GM12878 (cell line): ENCODE measurements around the gene SLC22A23. TPM values are rescaled to one million over a fixed set of nuclear protein-coding genes. Genes with fewer than 3 reads are reported as not detected.

Source experiments
- ATAC-seq: fragments of 200-7000 bp; cut with Tn5 transposase; 3 replicates; pipeline ENCODE4 v1.9.1; 2020; ENCODE audit warnings: mild to moderate bottlenecking, moderate library complexity
- BruUV-seq: library from RNA; stranded (reverse); fragments of 400-500 nt; replicated peaks from 2 replicates; lab custom pipeline; 2021; lab: Mats Ljungman, UMichigan
- CTCF ChIA-PET: fragments of 300-600 bp; sonication (Branson Sonifier 250); formaldehyde crosslinking; extraction: SDS; loops from one replicate; lab custom pipeline; 2021; ENCODE audit warnings: inconsistent platforms; lab: Yijun Ruan, JAX
- POLR2A ChIA-PET: fragments of 350-600 bp; formaldehyde crosslinking; extraction: SDS; loops from one replicate; lab custom pipeline; 2021; ENCODE audit warnings: inconsistent platforms; lab: Charles Lee
- RAD21 ChIA-PET: fragments of 300-600 bp; sonication (Branson Sonifier 250); formaldehyde crosslinking; loops from one replicate; lab custom pipeline; 2023; ENCODE audit warnings: antibody characterized with exemption; ENCODE audit not compliant: unreplicated experiment; lab: Charles Lee
- SMC1A ChIA-PET: fragments of 300-600 bp; sonication (Branson Sonifier 250); formaldehyde crosslinking; loops from one replicate; lab custom pipeline; 2023; ENCODE audit not compliant: unreplicated experiment, uncharacterized antibody; lab: Charles Lee
- DNase-seq: peaks from one replicate; pipeline ENCODE4 v3.0.0-alpha.2; 2011; ENCODE audit warnings: low read depth, low spot score
- FAIRE-seq: peaks from 3 replicates; lab custom pipeline; 2011; peaks lifted over from hg19 to GRCh38; lab: Jason Lieb, UNC
- H2AFZ ChIP-seq: 2 replicates; pipeline ENCODE4 v1.6.0; 2011; ENCODE audit warnings: low read depth, low read length, control low read depth; ENCODE audit not compliant: control insufficient read depth
- H3K27ac ChIP-seq: 2 replicates; pipeline ENCODE4 v1.5.1; 2011; ENCODE audit warnings: control low read depth; ENCODE audit not compliant: control insufficient read depth, insufficient read depth
- H3K27me3 ChIP-seq, 2 experiments: replicated peaks in 1 of 2; 2 replicates each; pipeline versions ENCODE4 v1.6.0 to v1.6.1; 2011; ENCODE audit warnings: low read length in 1 of 2; ENCODE audit not compliant: control insufficient read depth in 2 of 2, insufficient read depth in 2 of 2
- H3K36me3 ChIP-seq, 2 experiments: 2 replicates each; pipeline ENCODE4 v1.5.1; 2011; ENCODE audit warnings: low read length in 1 of 2; ENCODE audit not compliant: control insufficient read depth in 2 of 2, insufficient read depth in 2 of 2
- H3K4me1 ChIP-seq: 2 replicates; pipeline ENCODE4 v1.6.1; 2011; ENCODE audit warnings: mild to moderate bottlenecking, low read length, moderate library complexity, mixed read lengths; ENCODE audit not compliant: control insufficient read depth, insufficient read depth
- H3K4me2 ChIP-seq: 2 replicates; pipeline ENCODE4 v1.6.0; 2011; ENCODE audit warnings: control low read depth; ENCODE audit not compliant: control insufficient read depth, insufficient read depth
- H3K4me3 ChIP-seq: fragments of 200-600 bp; sonication (generic); 2 replicates; pipeline ENCODE4 v1.5.1; 2016
- H3K79me2 ChIP-seq: 2 replicates; pipeline ENCODE4 v1.6.0; 2011; ENCODE audit warnings: low read length; ENCODE audit not compliant: control insufficient read depth, insufficient read depth
- H3K9ac ChIP-seq: 2 replicates; pipeline ENCODE4 v1.8.0; 2011; ENCODE audit warnings: low read length, control low read depth, mixed read lengths; ENCODE audit not compliant: control insufficient read depth, insufficient read depth
- H3K9me3 ChIP-seq: replicated peaks from 3 replicates; pipeline ENCODE4 v1.5.1; 2011; ENCODE audit warnings: mild to moderate bottlenecking, low read length; ENCODE audit not compliant: control insufficient read depth, insufficient read depth
- H4K20me1 ChIP-seq: 2 replicates; pipeline ENCODE4 v1.6.0; 2011; ENCODE audit not compliant: control insufficient read depth, insufficient read depth
- ASH2L ChIP-seq: fragments of 300-600, 200-600 bp; sonication (generic); IDR thresholded peaks from 2 replicates; pipeline ENCODE4 v1.6.1; 2017; ENCODE audit warnings: low read depth, mild to moderate bottlenecking, borderline replicate concordance
- CEBPZ ChIP-seq: fragments of 150-350 bp; IDR thresholded peaks from 2 replicates; pipeline ENCODE4 v1.6.1; 2016; ENCODE audit warnings: low read depth, low read length
- GABPA ChIP-seq: IDR thresholded peaks from 2 replicates; pipeline ENCODE4 v1.6.1; 2014; ENCODE audit warnings: antibody characterized with exemption, low read depth, mild to moderate bottlenecking, inconsistent platforms
- HCFC1 ChIP-seq: fragments of 150-350 bp; IDR thresholded peaks from 2 replicates; pipeline ENCODE4 v1.6.1; 2014; ENCODE audit warnings: low read length
- KDM1A ChIP-seq: fragments of 200-600 bp; sonication (generic); IDR thresholded peaks from 2 replicates; pipeline ENCODE4 v1.6.1; 2016; ENCODE audit warnings: borderline replicate concordance
- PBX3 ChIP-seq: IDR thresholded peaks from 2 replicates; pipeline ENCODE4 v1.6.1; 2011; ENCODE audit warnings: mild to moderate bottlenecking, low read depth, low read length, moderate library complexity; ENCODE audit not compliant: insufficient replicate concordance
- PML ChIP-seq: IDR thresholded peaks from 2 replicates; pipeline ENCODE4 v1.6.1; 2012; ENCODE audit warnings: low read length, inconsistent platforms
- POLR2AphosphoS5 ChIP-seq: IDR thresholded peaks from 2 replicates; pipeline ENCODE4 v1.6.1; 2011; ENCODE audit warnings: mild to moderate bottlenecking, low read length, inconsistent platforms
- RAD21 ChIP-seq: IDR thresholded peaks from 2 replicates; pipeline ENCODE4 v1.6.1; 2011; ENCODE audit warnings: mild to moderate bottlenecking, low read depth, low read length, moderate library complexity; ENCODE audit not compliant: insufficient read depth
- RFX5 ChIP-seq: IDR thresholded peaks from 2 replicates; pipeline ENCODE4 v1.6.1; 2011; ENCODE audit warnings: low read depth, low read length, improper control_type of control experiment
- STAT3 ChIP-seq: IDR thresholded peaks from 2 replicates; pipeline ENCODE4 v1.6.1; 2011; ENCODE audit warnings: low read depth, low read length, improper control_type of control experiment
- ZBED1 ChIP-seq: IDR thresholded peaks from 2 replicates; pipeline ENCODE4 v1.6.1; 2016; ENCODE audit warnings: borderline replicate concordance
- ZNF24 ChIP-seq: fragments of 450-650 bp; IDR thresholded peaks from 2 replicates; pipeline ENCODE4 v1.6.1; 2017; ENCODE audit warnings: antibody characterized with exemption, mild to moderate bottlenecking
- WGBS: methylation state at CpG from one replicate; pipeline ENCODE4 v1.1.6; 2016; ENCODE audit warnings: low lambda C conversion rate; ENCODE audit not compliant: insufficient replicate concordance, insufficient coverage; ENCODE audit errors: missing lambda C conversion rate; 5-methylcytosine and 5-hydroxymethylcytosine counted together
- in situ Hi-C: fragments of 300-500 bp; cut with MboI; formaldehyde crosslinking; loops from 9 replicates; pipeline ENCODE4 v1.14.3; 2018; ENCODE audit warnings: mixed read lengths
- intact Hi-C: fragments of 100-400 bp; cut with micrococcal nuclease; formaldehyde crosslinking; loops from one replicate; pipeline ENCODE4 v1.14.2; 2022; ENCODE audit not compliant: unreplicated experiment
- polyA plus RNA-seq, 11 experiments: library from polyadenylated mRNA; depleted of rRNA in 4 of 11; unstranded in 6 of 11; stranded (reverse) in 5 of 11; fragments of >200 nt; fragmentation: Nextera tagmentation in 4 of 11; fragmentation: Illumina TruSeq in 1 of 11; extraction: Ambion mirVana in 4 of 11; extraction: Trizol in 1 of 11; gene quantifications; 1 replicate in 1 of 11; 2 replicates in 10 of 11; pipeline versions ENCODE4 v1.2.1 to v1.2.3, GENCODE V29; 2011 to 2016; ENCODE audit warnings: inconsistent platforms in 2 of 11, missing spikeins in 2 of 11, low read depth in 1 of 11
- total RNA-seq, 4 experiments: library from RNA; depleted of rRNA in 3 of 4; stranded (reverse); fragments of >200 nt in 3 of 4; fragmentation: Illumina TruSeq in 1 of 4; extraction: Trizol in 1 of 4; gene quantifications; 2 replicates each; pipeline versions ENCODE4 v1.2.1 to v1.2.3, GENCODE V29; 2013 to 2021

The SLC22A23 gene
- total and polyA plus RNA-seq, 10 of the 15 experiments (the other 5 are each of a cell fraction or from before 2014, with no cell fraction given) = 0.20 to 2.4 (median 0.74) TPM

- H3K27ac ChIP-seq = no peak overlapping the region
- no peak for ATAC-seq
- BruUV-seq = no TSS peak
- H3K27me3 ChIP-seq = no peaks in the 10 kb centered on the region; a peak in 1 of 4 replicates
- no peaks in the 10 kb centered on the region for H3K79me2 ChIP-seq
- FAIRE-seq = no peak
- H4K20me1 ChIP-seq = no peaks in the 10 kb centered on the region
- no peak for DNase-seq
- WGBS = 25% methylated on average over 18 of the region's 18 CpGs
- CTCF ChIA-PET = interaction anchor here (1.1 kb wide), 1 partner anchor 60 kb away, joined by 5 read pairs; no protein-coding TSS in a partner anchor
- no peak overlapping the region for H3K4me2 ChIP-seq
- H2AFZ ChIP-seq = no peak overlapping the region
- in situ Hi-C loops = no loop called here
- POLR2A ChIA-PET = no interaction called here
- H3K4me3 ChIP-seq = no peak overlapping the region
- intact Hi-C loops = no loop called here
- H3K9me3 ChIP-seq = no peaks in the 10 kb centered on the region
- SMC1A ChIA-PET = no interaction called here
- H3K36me3 ChIP-seq = no peaks in the 10 kb centered on the region
- TF ChIP-seq GABPA (no peak), HCFC1 (no peak), ZBED1 (no peak), KDM1A (no peak), PBX3 (no peak), RAD21 (no peak), ZNF24 (no peak), CEBPZ (no peak), PML (no peak), POLR2AphosphoS5 (no peak), ASH2L (no peak), RFX5 (no peak), STAT3 (no peak)
- H3K9ac ChIP-seq = no peak overlapping the region
- RAD21 ChIA-PET = no interaction called here
- no peaks in the 10 kb centered on the region for H3K4me1 ChIP-seq
These were observed 57.8 kb downstream of the SLC22A23 start for GRCh38 chr6:3398755-3399696.
